Measurements from ENCODE around the gene PRX. TPM values are rescaled to one million over a fixed set of nuclear protein-coding genes. Genes with fewer than 3 reads are reported as not detected.

PRX gene
- total and polyA plus RNA-seq, 9 of the 15 experiments (the other 6 are each of a cell fraction or from before 2014, with no cell fraction given), result 0.65 to 3.5 (median 1.7) TPM; not detected in 2

GRCh38 chr19:40425450-40426287 is 12.5 kb upstream of the PRX start, which contains the start of gene SERTAD1 (continued):
- TF ChIP-seq KDM5B (IDR thresholded peaks at IDR 0.05; ENCODE audit: insufficient replicate concordance, low read depth, low read length) (peak; percentile 99), ATF7 (IDR thresholded peaks at IDR 0.05) (peak; percentile 75), ADNP (tag; IDR thresholded peaks at IDR 0.05) (no peak), TAF15 (IDR thresholded peaks at IDR 0.05; ENCODE audit: low read depth, low read length) (no peak), BRD9 (IDR thresholded peaks at IDR 0.05; ENCODE audit: low read depth, partially characterized antibody) (no peak), IFI16 (CRISPR knock-in tag; IDR thresholded peaks at IDR 0.05) (no peak), HNRNPLL (IDR thresholded peaks at IDR 0.05; ENCODE audit: low read depth, low read length, poor library complexity, severe bottlenecking) (peak; percentile 76), POLR3A (IDR thresholded peaks at IDR 0.05; ENCODE audit: borderline replicate concordance, extremely low read depth, insufficient read depth, insufficient read length) (no peak), SUPT5H (IDR thresholded peaks at IDR 0.05) (peak; percentile 92), ZNF778 (CRISPR knock-in tag; IDR thresholded peaks at IDR 0.05) (no peak), TAF9B (IDR thresholded peaks at IDR 0.05; ENCODE audit: partially characterized antibody) (peak; percentile 60), U2AF2 (optimal IDR thresholded peaks at IDR 0.05; ENCODE audit: low read depth, low read length) (no peak), POLR2AphosphoS5 (IDR thresholded peaks at IDR 0.05; ENCODE audit: control insufficient read depth, insufficient read depth, low read depth, low read length) (peak; percentile 88), RCOR1 (IDR thresholded peaks at IDR 0.05; ENCODE audit: borderline replicate concordance in 1 of 2, low read depth in 2 of 2, low read length in 2 of 2) (peak; percentile 32 to 91; a peak in 3 of 4 replicates), FOXM1 (IDR thresholded peaks at IDR 0.05; ENCODE audit: low read depth) (no peak), FOXM1 (CRISPR knock-in tag; IDR thresholded peaks at IDR 0.05; ENCODE audit: low read depth) (peak; percentile 54; the same call in 1 of the 2 replicates), PRPF4 (IDR thresholded peaks at IDR 0.05; ENCODE audit: insufficient read depth, low read depth, low read length, poor library complexity, severe bottlenecking) (no peak), THRA (IDR thresholded peaks at IDR 0.05) (no peak)
- TF ChIP-seq, protein P1, sequence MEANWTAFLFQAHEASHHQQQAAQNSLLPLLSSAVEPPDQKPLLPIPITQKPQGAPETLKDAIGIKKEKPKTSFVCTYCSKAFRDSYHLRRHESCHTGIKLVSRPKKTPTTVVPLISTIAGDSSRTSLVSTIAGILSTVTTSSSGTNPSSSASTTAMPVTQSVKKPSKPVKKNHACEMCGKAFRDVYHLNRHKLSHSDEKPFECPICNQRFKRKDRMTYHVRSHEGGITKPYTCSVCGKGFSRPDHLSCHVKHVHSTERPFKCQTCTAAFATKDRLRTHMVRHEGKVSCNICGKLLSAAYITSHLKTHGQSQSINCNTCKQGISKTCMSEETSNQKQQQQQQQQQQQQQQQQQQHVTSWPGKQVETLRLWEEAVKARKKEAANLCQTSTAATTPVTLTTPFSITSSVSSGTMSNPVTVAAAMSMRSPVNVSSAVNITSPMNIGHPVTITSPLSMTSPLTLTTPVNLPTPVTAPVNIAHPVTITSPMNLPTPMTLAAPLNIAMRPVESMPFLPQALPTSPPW (CRISPR knock-in tag; IDR thresholded peaks at IDR 0.05), result peak; percentile 91
- TF ChIP-seq, protein P2, sequence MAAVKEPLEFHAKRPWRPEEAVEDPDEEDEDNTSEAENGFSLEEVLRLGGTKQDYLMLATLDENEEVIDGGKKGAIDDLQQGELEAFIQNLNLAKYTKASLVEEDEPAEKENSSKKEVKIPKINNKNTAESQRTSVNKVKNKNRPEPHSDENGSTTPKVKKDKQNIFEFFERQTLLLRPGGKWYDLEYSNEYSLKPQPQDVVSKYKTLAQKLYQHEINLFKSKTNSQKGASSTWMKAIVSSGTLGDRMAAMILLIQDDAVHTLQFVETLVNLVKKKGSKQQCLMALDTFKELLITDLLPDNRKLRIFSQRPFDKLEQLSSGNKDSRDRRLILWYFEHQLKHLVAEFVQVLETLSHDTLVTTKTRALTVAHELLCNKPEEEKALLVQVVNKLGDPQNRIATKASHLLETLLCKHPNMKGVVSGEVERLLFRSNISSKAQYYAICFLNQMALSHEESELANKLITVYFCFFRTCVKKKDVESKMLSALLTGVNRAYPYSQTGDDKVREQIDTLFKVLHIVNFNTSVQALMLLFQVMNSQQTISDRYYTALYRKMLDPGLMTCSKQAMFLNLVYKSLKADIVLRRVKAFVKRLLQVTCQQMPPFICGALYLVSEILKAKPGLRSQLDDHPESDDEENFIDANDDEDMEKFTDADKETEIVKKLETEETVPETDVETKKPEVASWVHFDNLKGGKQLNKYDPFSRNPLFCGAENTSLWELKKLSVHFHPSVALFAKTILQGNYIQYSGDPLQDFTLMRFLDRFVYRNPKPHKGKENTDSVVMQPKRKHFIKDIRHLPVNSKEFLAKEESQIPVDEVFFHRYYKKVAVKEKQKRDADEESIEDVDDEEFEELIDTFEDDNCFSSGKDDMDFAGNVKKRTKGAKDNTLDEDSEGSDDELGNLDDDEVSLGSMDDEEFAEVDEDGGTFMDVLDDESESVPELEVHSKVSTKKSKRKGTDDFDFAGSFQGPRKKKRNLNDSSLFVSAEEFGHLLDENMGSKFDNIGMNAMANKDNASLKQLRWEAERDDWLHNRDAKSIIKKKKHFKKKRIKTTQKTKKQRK (IDR thresholded peaks at IDR 0.05; ENCODE audit: borderline replicate concordance, low read depth, low read length), result no peak
